ENCODE results near the gene KCNE4. TPM values are rescaled to one million over a fixed set of nuclear protein-coding genes. Genes with fewer than 3 reads are reported as not detected.
"Not testable (repeated sequence)": the region's sequence is repeated elsewhere in the genome, so short reads cannot be mapped to it uniquely, and the experiment has no call there.

KCNE4 gene
- total RNA-seq, 1 donor, result 37.6 TPM

GRCh38 chr2:223079925-223080324 lies 27.9 kb downstream of the KCNE4 start:
- Histone ChIP-seq H4K20me1 (ENCODE audit: insufficient read depth, low read length) (no peaks in the 10 kb centered on the region), H3K4me2 (ENCODE audit: insufficient read depth, low read length) (no peak overlapping the region), H3K27me3 (ENCODE audit: insufficient read depth, low read length) (no peaks in the 10 kb centered on the region), H2AFZ (ENCODE audit: low read length) (no peak overlapping the region), H3K36me3 (ENCODE audit: insufficient read depth, low read length) (no peaks in the 10 kb centered on the region), H3K9me3 (ENCODE audit: low read depth, low read length) (no peaks in the 10 kb centered on the region), H3K4me3 (ENCODE audit: insufficient read depth, low read length) (no peak overlapping the region), H3K4me1 (ENCODE audit: insufficient read depth, low read length) (peaks cover 24% of the 10 kb centered on the region), H3K27ac (ENCODE audit: low read depth, low read length) (no peak overlapping the region), H3K79me2 (ENCODE audit: insufficient read depth, low read length) (no peaks in the 10 kb centered on the region)
- DNase-seq (ENCODE audit: insufficient read length, low spot score, missing footprints), result no peak
- TF ChIP-seq CTCF (IDR thresholded peaks at IDR 0.05; ENCODE audit: extremely low read depth, low read depth, low read length), result no peak

DNA sequence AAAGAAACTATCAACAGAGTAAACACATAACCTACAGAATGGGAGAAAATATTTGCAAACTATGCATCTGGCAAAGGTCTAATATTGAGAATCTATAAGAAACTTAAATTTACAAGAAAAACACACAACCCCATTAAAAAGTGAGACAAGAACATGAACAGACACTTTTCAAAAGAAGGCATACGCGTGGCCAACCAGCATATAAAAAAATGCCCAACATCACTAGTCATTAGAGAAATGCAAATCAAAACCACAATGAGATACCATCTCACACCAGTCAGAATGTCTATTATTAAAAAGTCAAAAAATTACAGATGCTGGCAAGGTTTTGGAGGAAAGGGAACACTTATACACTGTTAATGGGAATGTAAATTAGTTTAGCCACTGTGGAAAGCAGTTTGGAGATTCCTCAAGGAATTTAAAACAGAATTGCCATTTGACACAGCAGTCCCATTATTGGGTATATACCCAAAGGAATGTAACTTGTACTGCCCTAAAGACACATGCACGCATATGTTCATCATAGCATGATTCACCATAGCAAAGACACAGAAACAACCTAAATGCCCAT lies 28.9 kb downstream of the KCNE4 start:
- H2AFZ ChIP-seq (ENCODE audit: low read length); H3K27me3 ChIP-seq (ENCODE audit: insufficient read depth, low read length); H3K36me3 ChIP-seq (ENCODE audit: insufficient read depth, low read length); DNase-seq (ENCODE audit: insufficient read length, low spot score, missing footprints); H3K4me2 ChIP-seq (ENCODE audit: insufficient read depth, low read length); H3K9me3 ChIP-seq (ENCODE audit: low read depth, low read length); H4K20me1 ChIP-seq (ENCODE audit: insufficient read depth, low read length); H3K4me3 ChIP-seq (ENCODE audit: insufficient read depth, low read length); H3K79me2 ChIP-seq (ENCODE audit: insufficient read depth, low read length); H3K27ac ChIP-seq (ENCODE audit: low read depth, low read length): not testable (repeated sequence)
- H3K4me1 ChIP-seq (ENCODE audit: insufficient read depth, low read length), result peaks cover 18% of the 10 kb centered on the region

DNA sequence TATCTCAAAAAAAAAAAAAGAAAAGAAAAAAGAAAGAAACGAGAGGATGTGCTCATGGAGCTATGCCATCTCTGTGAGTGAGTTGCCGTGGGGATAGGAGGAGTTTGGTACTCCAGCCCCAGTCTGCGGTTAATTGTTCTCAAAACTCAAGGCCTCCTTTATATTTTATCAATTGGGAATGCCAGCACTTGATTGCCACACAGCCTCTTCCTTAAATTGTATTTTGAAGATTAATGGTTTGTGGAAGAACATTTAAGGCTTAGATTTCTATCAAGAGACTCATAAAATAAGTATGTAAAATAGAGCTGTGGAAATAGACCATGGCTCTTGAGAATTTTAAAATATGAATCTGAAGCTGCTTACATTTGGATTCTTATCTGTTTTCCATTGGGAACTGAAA lies 29.8 kb downstream of the KCNE4 start:
- no peak overlapping the region for H3K27ac ChIP-seq (ENCODE audit: low read depth, low read length)
- peaks cover 10% of the 10 kb centered on the region for H3K4me1 ChIP-seq (ENCODE audit: insufficient read depth, low read length)
- H3K27me3 ChIP-seq (ENCODE audit: insufficient read depth, low read length), result no peaks in the 10 kb centered on the region
- no peak overlapping the region for H2AFZ ChIP-seq (ENCODE audit: low read length)
- H3K36me3 ChIP-seq (ENCODE audit: insufficient read depth, low read length), result no peaks in the 10 kb centered on the region
- no peak for DNase-seq (ENCODE audit: insufficient read length, low spot score, missing footprints)
- no peak overlapping the region for H3K4me2 ChIP-seq (ENCODE audit: insufficient read depth, low read length)
- H4K20me1 ChIP-seq (ENCODE audit: insufficient read depth, low read length), result no peaks in the 10 kb centered on the region
- H3K9me3 ChIP-seq (ENCODE audit: low read depth, low read length), result no peaks in the 10 kb centered on the region
- no peak for TF ChIP-seq CTCF (IDR thresholded peaks at IDR 0.05; ENCODE audit: extremely low read depth, low read depth, low read length)
- no peak overlapping the region for H3K4me3 ChIP-seq (ENCODE audit: insufficient read depth, low read length)
- H3K79me2 ChIP-seq (ENCODE audit: insufficient read depth, low read length), result no peaks in the 10 kb centered on the region

DNA sequence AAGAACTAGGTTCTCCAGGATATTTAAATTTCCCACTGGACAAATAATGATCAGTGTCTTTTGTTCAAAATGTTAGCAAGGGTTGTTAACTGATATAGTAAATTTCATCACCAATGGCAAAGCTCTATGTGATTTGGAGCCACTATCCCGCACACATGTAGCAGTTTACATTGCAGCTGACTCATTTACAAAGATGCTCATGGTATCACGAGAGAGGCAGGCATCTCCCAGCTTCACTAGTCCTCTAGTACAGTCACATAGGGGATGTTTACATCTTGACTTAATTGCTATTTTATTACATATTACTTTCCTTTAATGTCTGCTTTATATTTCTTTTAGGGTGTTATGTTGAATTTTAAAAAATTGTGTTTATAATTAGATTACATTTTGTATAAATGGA lies 30.7 kb downstream of the KCNE4 start:
- H3K4me2 ChIP-seq (ENCODE audit: insufficient read depth, low read length), result no peak overlapping the region
- no peak for TF ChIP-seq CTCF (IDR thresholded peaks at IDR 0.05; ENCODE audit: extremely low read depth, low read depth, low read length)
- DNase-seq (ENCODE audit: insufficient read length, low spot score, missing footprints), result no peak

More for the DNA sequence above, 30.7 kb downstream of the KCNE4 start:
- Histone ChIP-seq H2AFZ (ENCODE audit: low read length) (no peak overlapping the region), H4K20me1 (ENCODE audit: insufficient read depth, low read length) (no peaks in the 10 kb centered on the region), H3K27me3 (ENCODE audit: insufficient read depth, low read length) (no peaks in the 10 kb centered on the region), H3K79me2 (ENCODE audit: insufficient read depth, low read length) (no peaks in the 10 kb centered on the region), H3K36me3 (ENCODE audit: insufficient read depth, low read length) (no peaks in the 10 kb centered on the region), H3K27ac (ENCODE audit: low read depth, low read length) (no peak overlapping the region), H3K4me1 (ENCODE audit: insufficient read depth, low read length) (peaks cover 6% of the 10 kb centered on the region), H3K4me3 (ENCODE audit: insufficient read depth, low read length) (no peak overlapping the region), H3K9me3 (ENCODE audit: low read depth, low read length) (no peaks in the 10 kb centered on the region)

All from osteoblast (primary cell).